ENCODE results near the gene MPZ.
A peak's percentile ranks its signal among the peaks of the same experiment; 100 is the strongest.

Gene MPZ

GRCh38 chr1:161314201-161314981, 4.6 kb upstream of the MPZ start, which contains the start of gene SDHC (continued):
- TF ChIP-seq, protein P1, sequence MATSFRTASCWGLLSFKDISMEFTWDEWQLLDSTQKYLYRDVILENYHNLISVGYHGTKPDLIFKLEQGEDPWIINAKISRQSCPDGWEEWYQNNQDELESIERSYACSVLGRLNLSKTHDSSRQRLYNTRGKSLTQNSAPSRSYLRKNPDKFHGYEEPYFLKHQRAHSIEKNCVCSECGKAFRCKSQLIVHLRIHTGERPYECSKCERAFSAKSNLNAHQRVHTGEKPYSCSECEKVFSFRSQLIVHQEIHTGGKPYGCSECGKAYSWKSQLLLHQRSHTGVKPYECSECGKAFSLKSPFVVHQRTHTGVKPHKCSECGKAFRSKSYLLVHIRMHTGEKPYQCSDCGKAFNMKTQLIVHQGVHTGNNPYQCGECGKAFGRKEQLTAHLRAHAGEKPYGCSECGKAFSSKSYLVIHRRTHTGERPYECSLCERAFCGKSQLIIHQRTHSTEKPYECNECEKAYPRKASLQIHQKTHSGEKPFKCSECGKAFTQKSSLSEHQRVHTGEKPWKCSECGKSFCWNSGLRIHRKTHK (tag by site-specific recombination; IDR thresholded peaks at IDR 0.05) = no peak
- TF ChIP-seq, protein P2, sequence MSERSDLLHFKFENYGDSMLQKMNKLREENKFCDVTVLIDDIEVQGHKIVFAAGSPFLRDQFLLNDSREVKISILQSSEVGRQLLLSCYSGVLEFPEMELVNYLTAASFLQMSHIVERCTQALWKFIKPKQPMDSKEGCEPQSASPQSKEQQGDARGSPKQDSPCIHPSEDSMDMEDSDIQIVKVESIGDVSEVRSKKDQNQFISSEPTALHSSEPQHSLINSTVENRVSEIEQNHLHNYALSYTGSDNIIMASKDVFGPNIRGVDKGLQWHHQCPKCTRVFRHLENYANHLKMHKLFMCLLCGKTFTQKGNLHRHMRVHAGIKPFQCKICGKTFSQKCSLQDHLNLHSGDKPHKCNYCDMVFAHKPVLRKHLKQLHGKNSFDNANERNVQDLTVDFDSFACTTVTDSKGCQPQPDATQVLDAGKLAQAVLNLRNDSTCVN (tag by site-specific recombination; optimal IDR thresholded peaks at IDR 0.05) = peak; percentile 64
- TF ChIP-seq ZBTB8A (tag by site-specific recombination; IDR thresholded peaks at IDR 0.05) (0 out of 2 replicates have a peak, but pooled peaks have one; percentile 40), HOXC10 (CRISPR knock-in tag; IDR thresholded peaks at IDR 0.05) (no peak), ZNF654 (tag by site-specific recombination; IDR thresholded peaks at IDR 0.05; ENCODE audit: low read depth) (no peak), ZNF514 (tag by site-specific recombination; IDR thresholded peaks at IDR 0.05) (no peak), ZNF426 (tag by site-specific recombination; IDR thresholded peaks at IDR 0.05) (no peak), ZNF473 (tag by site-specific recombination; IDR thresholded peaks at IDR 0.05) (no peak), SCRT2 (tag by site-specific recombination; IDR thresholded peaks at IDR 0.05) (no peak), ZNF792 (tag by site-specific recombination; IDR thresholded peaks at IDR 0.05) (no peak), GLIS2 (tag by site-specific recombination; IDR thresholded peaks at IDR 0.05) (peak; percentile 98), ZNF571 (tag by site-specific recombination; IDR thresholded peaks at IDR 0.05) (no peak), ZNF600 (tag by site-specific recombination; IDR thresholded peaks at IDR 0.05) (no peak), BCL11A (tag by site-specific recombination; IDR thresholded peaks at IDR 0.05; ENCODE audit: low read depth) (no peak; the same call in 1 of the 2 replicates), ZNF324 (tag by site-specific recombination; IDR thresholded peaks at IDR 0.05) (0 out of 2 replicates have a peak, but pooled peaks have one; percentile 46), ZNF404 (tag by site-specific recombination; IDR thresholded peaks at IDR 0.05) (no peak), INSM2 (tag by site-specific recombination; IDR thresholded peaks at IDR 0.05) (peak; percentile 13; the same call in 1 of the 2 replicates), ZBTB11 (tag by site-specific recombination; conservative IDR thresholded peaks at IDR 0.05; ENCODE audit: low read depth) (peak; percentile 81), TRIM28 (IDR thresholded peaks at IDR 0.05; ENCODE audit: borderline replicate concordance, low read length) (peak; percentile 31; the same call in 1 of the 2 replicates), ZNF776 (tag by site-specific recombination; IDR thresholded peaks at IDR 0.05; ENCODE audit: borderline replicate concordance) (no peak), ZNF239 (tag by site-specific recombination; IDR thresholded peaks at IDR 0.05) (no peak), ZNF391 (tag by site-specific recombination; IDR thresholded peaks at IDR 0.05; ENCODE audit: borderline replicate concordance, low read depth) (no peak; the same call in 1 of the 2 replicates), ZNF596 (tag by site-specific recombination; IDR thresholded peaks at IDR 0.05) (no peak), PBX3 (CRISPR knock-in tag; IDR thresholded peaks at IDR 0.05) (no peak), ZNF501 (tag by site-specific recombination; IDR thresholded peaks at IDR 0.05) (no peak; the same call in 1 of the 2 replicates), KLF8 (tag by site-specific recombination; IDR thresholded peaks at IDR 0.05) (peak; percentile 69), ZNF677 (tag by site-specific recombination; IDR thresholded peaks at IDR 0.05) (no peak), KLF7 (tag by site-specific recombination; IDR thresholded peaks at IDR 0.05; ENCODE audit: borderline replicate concordance) (peak; percentile 9; the same call in 1 of the 2 replicates), ZEB2 (tag by site-specific recombination; IDR thresholded peaks at IDR 0.05) (peak; percentile 62; the same call in 1 of the 2 replicates), ZNF211 (tag by site-specific recombination; IDR thresholded peaks at IDR 0.05; ENCODE audit: low read depth) (no peak), ZNF626 (tag by site-specific recombination; IDR thresholded peaks at IDR 0.05) (no peak), ZNF221 (tag by site-specific recombination; IDR thresholded peaks at IDR 0.05; ENCODE audit: borderline replicate concordance) (no peak)
